HepG2 (cell line): Measurements from ENCODE around the gene TAPBP. TPM values are rescaled to one million over a fixed set of nuclear protein-coding genes. Genes with fewer than 3 reads are reported as not detected.

Source experiments
- ELK4 ChIP-seq: sonication (generic); formaldehyde crosslinking; IDR thresholded peaks from 2 replicates; pipeline ENCODE4 v1.9.0; 2021; ENCODE audit warnings: missing genetic modification reagents, borderline replicate concordance
- LCORL ChIP-seq, 2 experiments: fragments of 450-650 bp in 1 of 2; sonication (generic) in 1 of 2; formaldehyde crosslinking in 1 of 2; IDR thresholded peaks; 2 replicates each; pipeline versions ENCODE4 v1.5.0 to v1.6.1; 2017 to 2020; ENCODE audit warnings: antibody characterized with exemption in 1 of 2, missing genetic modification reagents in 1 of 2
- NRL ChIP-seq: sonication (generic); formaldehyde crosslinking; IDR thresholded peaks from 2 replicates; pipeline ENCODE4 v1.5.0; 2020; ENCODE audit warnings: missing genetic modification reagents, mild to moderate bottlenecking, moderate library complexity, borderline replicate concordance
- RBFOX2 ChIP-seq: fragments of 200-400 bp; formaldehyde crosslinking; IDR thresholded peaks from 2 replicates; pipeline ENCODE4 v1.6.1; 2017; ENCODE audit warnings: low read depth, mild to moderate bottlenecking, low read length
- REXO4 ChIP-seq: sonication (generic); formaldehyde crosslinking; IDR thresholded peaks from 2 replicates; pipeline ENCODE4 v1.8.0; 2022; ENCODE audit warnings: missing genetic modification reagents, mild to moderate bottlenecking, borderline replicate concordance
- SRSF1 ChIP-seq: fragments of 200-400 bp; formaldehyde crosslinking; optimal IDR thresholded peaks from 2 replicates; pipeline ENCODE3; 2017; ENCODE audit warnings: mild to moderate bottlenecking, low read depth, low read length, moderate library complexity
- TEAD3 ChIP-seq: optimal IDR thresholded peaks from 2 replicates; pipeline ENCODE3; 2016; ENCODE audit warnings: borderline replicate concordance
- ZBTB42 ChIP-seq: sonication (generic); formaldehyde crosslinking; IDR thresholded peaks from 2 replicates; pipeline ENCODE4 v1.5.0; 2020; ENCODE audit warnings: mild to moderate bottlenecking, missing genetic modification reagents
- ZHX1 ChIP-seq: sonication (generic); formaldehyde crosslinking; IDR thresholded peaks from 2 replicates; pipeline ENCODE4 v1.8.1; 2022; ENCODE audit warnings: low read depth, mild to moderate bottlenecking, missing genetic modification reagents
- ZNF138 ChIP-seq: sonication (generic); formaldehyde crosslinking; IDR thresholded peaks from 2 replicates; pipeline ENCODE4 v1.5.0; 2020; ENCODE audit warnings: mild to moderate bottlenecking, low read depth, missing genetic modification reagents
- ZNF180 ChIP-seq: sonication (generic); formaldehyde crosslinking; IDR thresholded peaks from 2 replicates; pipeline ENCODE4 v1.4.0; 2020; ENCODE audit warnings: low read depth, missing genetic modification reagents, borderline replicate concordance
- ZNF33B ChIP-seq: sonication (generic); formaldehyde crosslinking; IDR thresholded peaks from 2 replicates; pipeline ENCODE4 v1.5.1; 2020; ENCODE audit warnings: mild to moderate bottlenecking, missing genetic modification reagents
- ZNF546 ChIP-seq: sonication (generic); formaldehyde crosslinking; conservative IDR thresholded peaks from 2 replicates; pipeline ENCODE4 v1.8.1; 2023; ENCODE audit warnings: mild to moderate bottlenecking, missing genetic modification reagents
- ZNF562 ChIP-seq: sonication (generic); formaldehyde crosslinking; IDR thresholded peaks from 2 replicates; pipeline ENCODE4 v1.8.0; 2022; ENCODE audit warnings: missing genetic modification reagents, borderline replicate concordance
- ZNF672 ChIP-seq: sonication (generic); formaldehyde crosslinking; IDR thresholded peaks from 2 replicates; pipeline ENCODE4 v1.8.1; 2022; ENCODE audit warnings: missing genetic modification reagents
- ZNF816 ChIP-seq: sonication (generic); formaldehyde crosslinking; IDR thresholded peaks from 2 replicates; pipeline ENCODE4 v1.8.0; 2022; ENCODE audit warnings: missing genetic modification reagents, mild to moderate bottlenecking, borderline replicate concordance
- ZNF879 ChIP-seq: sonication (generic); formaldehyde crosslinking; IDR thresholded peaks from 2 replicates; pipeline ENCODE4 v1.8.1; 2023; ENCODE audit warnings: missing genetic modification reagents
- ZNF891 ChIP-seq: sonication (generic); formaldehyde crosslinking; IDR thresholded peaks from 2 replicates; pipeline ENCODE4 v1.5.0; 2020; ENCODE audit warnings: mild to moderate bottlenecking, missing genetic modification reagents
- ZSCAN20 ChIP-seq: sonication (generic); formaldehyde crosslinking; IDR thresholded peaks from 2 replicates; pipeline ENCODE4 v1.4.0; 2020; ENCODE audit warnings: missing genetic modification reagents, mild to moderate bottlenecking, borderline replicate concordance
- ZSCAN30 ChIP-seq: sonication (generic); formaldehyde crosslinking; IDR thresholded peaks from 2 replicates; pipeline ENCODE4 v1.5.0; 2020; ENCODE audit warnings: mild to moderate bottlenecking, missing genetic modification reagents
- ZSCAN9 ChIP-seq: IDR thresholded peaks from 2 replicates; pipeline ENCODE4 v1.6.1; 2016; ENCODE audit warnings: borderline replicate concordance
- polyA plus RNA-seq, 8 experiments: library from polyadenylated mRNA; depleted of rRNA in 3 of 8; stranded (reverse) in 7 of 8; unstranded in 1 of 8; fragments of >200 nt; fragmentation: Illumina TruSeq in 4 of 8; extraction: Trizol in 4 of 8; gene quantifications; 2 replicates each; pipeline versions ENCODE4 v1.2.1 to v1.2.3, GENCODE V29; 2011 to 2016; ENCODE audit warnings: low read depth in 4 of 8, missing spikeins in 1 of 8, mixed read lengths in 1 of 8; ENCODE audit not compliant: insufficient read depth in 1 of 8
- total RNA-seq, 5 experiments: library from RNA; depleted of rRNA; stranded (reverse); fragments of >200 nt; fragmentation: Illumina TruSeq; extraction: Trizol; gene quantifications; 2 replicates each; pipeline ENCODE4 v1.2.3, GENCODE V29; 2016; ENCODE audit warnings: low read depth in 1 of 5
- TF ChIP-seq, protein P1 (sequence below): sonication (generic); formaldehyde crosslinking; IDR thresholded peaks from 2 replicates; pipeline ENCODE4 v1.4.0; 2020; ENCODE audit warnings: missing genetic modification reagents, borderline replicate concordance
- TF ChIP-seq, protein P2 (sequence below): sonication (generic); formaldehyde crosslinking; IDR thresholded peaks from 2 replicates; pipeline ENCODE4 v1.5.0; 2020; ENCODE audit warnings: missing genetic modification reagents

TAPBP gene
- total and polyA plus RNA-seq, 2 of the 13 experiments (the other 11 are each of a cell fraction or from before 2014, with no cell fraction given) = 27.4 to 32.3 TPM

GRCh38 chr6:33297406-33297955, 16.4 kb downstream of the TAPBP start (continued):
- TF ChIP-seq ELK4 (CRISPR knock-in tag) (no peak), ZSCAN20 (CRISPR knock-in tag) (no peak), ZNF672 (CRISPR knock-in tag) (no peak), ZNF879 (CRISPR knock-in tag) (no peak), ZSCAN9 (CRISPR knock-in tag) (no peak), SRSF1 (no peak), ZNF33B (CRISPR knock-in tag) (0 out of 2 replicates have a peak, but pooled peaks have one; percentile 84), ZHX1 (CRISPR knock-in tag) (no peak), ZBTB42 (CRISPR knock-in tag) (0 out of 2 replicates have a peak, but pooled peaks have one; percentile 15), ZNF891 (CRISPR knock-in tag) (peak; percentile 82; the same call in 1 of the 2 replicates), ZSCAN30 (CRISPR knock-in tag) (no peak), LCORL (IDR thresholded peaks at IDR 0.05) (no peak), LCORL (CRISPR knock-in tag; IDR thresholded peaks at IDR 0.05) (peak; percentile 73), ZNF562 (CRISPR knock-in tag) (no peak), REXO4 (CRISPR knock-in tag) (no peak), ZNF816 (CRISPR knock-in tag) (0 out of 2 replicates have a peak, but pooled peaks have one; percentile 35), RBFOX2 (no peak), TEAD3 (CRISPR knock-in tag) (peak; percentile 8), NRL (peak; percentile 63; the same call in 1 of the 2 replicates), ZNF138 (CRISPR knock-in tag) (no peak), ZNF180 (CRISPR knock-in tag) (no peak), ZNF546 (CRISPR knock-in tag) (no peak)
- TF ChIP-seq, protein P1, sequence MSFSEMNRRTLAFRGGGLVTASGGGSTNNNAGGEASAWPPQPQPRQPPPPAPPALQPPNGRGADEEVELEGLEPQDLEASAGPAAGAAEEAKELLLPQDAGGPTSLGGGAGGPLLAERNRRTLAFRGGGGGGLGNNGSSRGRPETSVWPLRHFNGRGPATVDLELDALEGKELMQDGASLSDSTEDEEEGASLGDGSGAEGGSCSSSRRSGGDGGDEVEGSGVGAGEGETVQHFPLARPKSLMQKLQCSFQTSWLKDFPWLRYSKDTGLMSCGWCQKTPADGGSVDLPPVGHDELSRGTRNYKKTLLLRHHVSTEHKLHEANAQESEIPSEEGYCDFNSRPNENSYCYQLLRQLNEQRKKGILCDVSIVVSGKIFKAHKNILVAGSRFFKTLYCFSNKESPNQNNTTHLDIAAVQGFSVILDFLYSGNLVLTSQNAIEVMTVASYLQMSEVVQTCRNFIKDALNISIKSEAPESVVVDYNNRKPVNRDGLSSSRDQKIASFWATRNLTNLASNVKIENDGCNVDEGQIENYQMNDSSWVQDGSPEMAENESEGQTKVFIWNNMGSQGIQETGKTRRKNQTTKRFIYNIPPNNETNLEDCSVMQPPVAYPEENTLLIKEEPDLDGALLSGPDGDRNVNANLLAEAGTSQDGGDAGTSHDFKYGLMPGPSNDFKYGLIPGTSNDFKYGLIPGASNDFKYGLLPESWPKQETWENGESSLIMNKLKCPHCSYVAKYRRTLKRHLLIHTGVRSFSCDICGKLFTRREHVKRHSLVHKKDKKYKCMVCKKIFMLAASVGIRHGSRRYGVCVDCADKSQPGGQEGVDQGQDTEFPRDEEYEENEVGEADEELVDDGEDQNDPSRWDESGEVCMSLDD (CRISPR knock-in tag) = peak; percentile 24; the same call in 1 of the 2 replicates
- TF ChIP-seq, protein P2, sequence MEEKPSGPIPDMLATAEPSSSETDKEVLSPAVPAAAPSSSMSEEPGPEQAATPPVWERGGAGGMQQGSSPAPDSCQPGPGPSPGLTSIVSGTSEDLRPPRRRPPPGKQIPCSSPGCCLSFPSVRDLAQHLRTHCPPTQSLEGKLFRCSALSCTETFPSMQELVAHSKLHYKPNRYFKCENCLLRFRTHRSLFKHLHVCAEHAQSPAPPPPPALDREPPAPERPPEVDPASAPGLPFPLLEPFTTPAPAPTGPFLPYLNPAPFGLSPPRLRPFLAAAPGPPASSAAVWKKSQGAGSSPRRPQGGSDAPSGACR (CRISPR knock-in tag) = no peak; the same call in 1 of the 2 replicates
